NCI-H2196 treated with DMSO at 0.1 percent for 48 hours (cell line): Measurements from ENCODE around the gene CXCL6.

ENCODE experiments used
- DNase-seq: peaks from one replicate; lab custom pipeline; 2025; ENCODE audit not compliant: unreplicated experiment; lab: John Stamatoyannopoulos, UW

Gene CXCL6

DNA sequence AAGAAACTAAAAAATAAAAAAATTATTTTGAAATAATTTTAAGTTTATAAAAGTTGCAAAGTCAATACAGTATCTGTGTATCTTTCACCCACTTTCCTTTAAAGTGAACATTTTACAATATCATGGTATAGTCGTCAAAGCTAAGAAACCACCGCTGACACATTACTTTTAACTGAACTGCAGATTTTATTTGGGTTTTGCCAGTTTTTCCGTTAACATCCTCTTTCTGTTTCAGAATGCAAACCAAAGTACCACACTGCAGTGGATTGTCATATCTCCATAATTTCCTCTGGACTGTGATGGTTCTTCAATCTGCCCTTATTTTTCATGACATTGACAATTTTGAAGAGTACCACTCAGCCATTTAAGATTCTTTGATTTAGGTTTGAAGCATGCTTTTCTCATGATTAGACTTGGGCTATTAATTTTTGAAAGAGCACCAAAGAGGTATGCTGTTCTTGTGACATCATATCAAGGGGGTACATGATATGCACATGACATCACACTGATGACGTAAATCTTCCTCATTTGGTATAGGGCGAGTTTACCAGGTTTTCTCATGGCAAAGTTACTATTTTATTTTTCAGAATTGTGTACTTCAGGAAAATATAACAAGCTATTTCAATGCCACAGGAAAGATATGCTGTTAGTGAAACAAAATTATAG lies 29.1 kb downstream of the CXCL6 start:
- DNase-seq = no peak

DNA sequence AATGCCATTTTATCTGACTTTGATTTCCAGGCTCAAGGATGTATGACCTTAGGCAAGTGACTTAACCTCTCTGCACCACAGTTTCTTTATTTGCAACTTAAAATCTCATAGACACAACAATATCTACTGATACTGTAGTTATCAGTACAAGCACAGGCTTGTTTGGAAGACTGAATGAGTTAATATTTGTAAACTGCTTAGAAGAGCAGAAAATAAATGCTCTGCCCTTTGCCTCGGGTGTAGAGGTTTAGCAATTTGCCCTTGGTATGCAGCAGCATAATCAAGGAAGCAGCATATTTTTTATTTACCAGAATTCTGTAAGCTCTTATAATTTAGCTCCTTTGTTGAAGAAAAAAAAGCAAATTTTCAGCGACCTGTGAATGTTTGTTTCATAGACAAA lies 29.8 kb downstream of the CXCL6 start:
- no peak for DNase-seq

DNA sequence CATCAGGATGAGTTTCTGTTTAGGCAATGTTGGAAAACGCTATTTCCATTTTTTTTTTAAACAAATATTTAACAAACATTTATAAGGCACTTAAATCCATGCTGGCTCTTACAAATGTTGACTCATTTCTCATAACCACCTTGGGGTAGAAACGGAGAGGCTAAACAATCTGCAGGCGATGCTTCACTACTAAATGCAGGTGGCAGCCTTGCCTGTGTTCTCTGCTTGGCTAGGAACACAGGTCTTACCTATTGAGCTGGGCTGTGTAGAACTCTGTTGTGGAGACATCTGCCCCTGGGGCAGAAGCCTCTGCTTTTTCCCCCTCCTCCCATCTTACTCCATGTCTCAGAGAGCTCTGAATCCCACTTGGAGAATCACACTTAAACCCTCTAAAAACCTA lies 31.3 kb downstream of the CXCL6 start:
- no peak for DNase-seq

DNA sequence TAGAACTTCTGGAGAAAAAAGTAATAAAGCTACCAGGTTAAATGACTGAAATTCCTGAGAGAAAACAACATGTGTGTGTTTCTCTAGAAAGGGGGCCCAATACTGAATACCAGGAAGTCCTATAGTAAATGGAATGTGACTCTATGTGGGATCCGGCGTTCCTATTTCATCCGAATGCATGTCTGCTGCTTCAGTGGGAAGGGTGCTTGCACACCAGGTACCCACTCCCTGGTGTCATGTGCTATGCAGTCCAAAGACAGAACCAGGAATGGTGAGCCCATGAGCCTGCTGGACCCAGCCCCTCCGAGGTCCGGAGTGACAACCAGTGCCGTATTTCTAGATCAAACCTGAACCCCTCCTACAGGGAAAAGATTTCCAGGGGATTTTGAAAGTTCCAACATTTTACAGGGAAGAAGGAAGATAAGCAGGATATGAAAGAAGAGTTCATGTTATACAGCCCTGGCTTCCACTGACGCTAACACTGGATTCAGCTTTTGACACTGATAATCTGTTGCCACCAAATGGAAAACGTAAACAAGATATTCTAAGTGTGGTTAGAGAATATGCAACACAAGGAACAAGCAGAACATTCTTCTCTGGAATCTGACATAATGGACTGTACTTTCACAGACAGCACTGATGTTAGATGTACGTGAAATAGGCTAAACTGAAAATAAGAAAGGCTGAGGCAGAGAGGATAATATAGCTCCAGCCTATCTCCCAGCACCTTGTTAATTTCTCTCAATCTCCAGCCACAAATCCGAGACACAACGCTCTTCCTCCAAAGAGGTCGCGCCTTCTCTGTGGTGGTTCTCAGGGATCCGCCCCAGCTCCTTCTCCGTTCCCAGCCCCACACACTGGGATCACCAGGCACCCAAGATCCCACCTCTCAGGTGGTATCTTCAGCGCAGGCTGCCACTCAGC lies 32.0 kb downstream of the CXCL6 start:
- DNase-seq = no peak

DNA sequence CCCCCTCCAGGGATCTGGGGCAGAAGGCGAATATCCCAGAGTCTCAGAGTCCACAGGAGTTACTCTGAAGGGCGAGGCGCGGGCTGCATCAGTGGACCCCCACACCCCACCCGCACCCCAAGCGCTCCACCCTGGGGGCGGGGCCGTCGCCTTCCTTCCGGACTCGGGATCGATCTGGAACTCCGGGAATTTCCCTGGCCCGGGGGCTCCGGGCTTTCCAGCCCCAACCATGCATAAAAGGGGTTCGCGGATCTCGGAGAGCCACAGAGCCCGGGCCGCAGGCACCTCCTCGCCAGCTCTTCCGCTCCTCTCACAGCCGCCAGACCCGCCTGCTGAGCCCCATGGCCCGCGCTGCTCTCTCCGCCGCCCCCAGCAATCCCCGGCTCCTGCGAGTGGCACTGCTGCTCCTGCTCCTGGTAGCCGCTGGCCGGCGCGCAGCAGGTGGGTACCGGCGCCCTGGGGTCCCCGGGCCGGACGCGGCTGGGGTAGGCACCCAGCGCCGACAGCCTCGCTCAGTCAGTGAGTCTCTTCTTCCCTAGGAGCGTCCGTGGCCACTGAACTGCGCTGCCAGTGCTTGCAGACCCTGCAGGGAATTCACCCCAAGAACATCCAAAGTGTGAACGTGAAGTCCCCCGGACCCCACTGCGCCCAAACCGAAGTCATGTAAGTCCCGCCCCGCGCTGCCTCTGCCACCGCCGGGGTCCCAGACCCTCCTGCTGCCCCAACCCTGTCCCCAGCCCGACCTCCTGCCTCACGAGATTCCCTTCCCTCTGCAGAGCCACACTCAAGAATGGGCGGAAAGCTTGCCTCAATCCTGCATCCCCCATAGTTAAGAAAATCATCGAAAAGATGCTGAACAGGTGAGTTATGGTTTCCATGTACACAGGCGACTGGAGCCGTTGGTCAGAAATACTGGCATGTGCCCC lies 32.9 kb downstream of the CXCL6 start, which contains the start of gene CXCL1:
TSS of gene CXCL1 (plus strand) at position 264 of the 926 bp plus-strand sequence. CDS start at position 342, 78 bp downstream.
- DNase-seq = no peak

DNA sequence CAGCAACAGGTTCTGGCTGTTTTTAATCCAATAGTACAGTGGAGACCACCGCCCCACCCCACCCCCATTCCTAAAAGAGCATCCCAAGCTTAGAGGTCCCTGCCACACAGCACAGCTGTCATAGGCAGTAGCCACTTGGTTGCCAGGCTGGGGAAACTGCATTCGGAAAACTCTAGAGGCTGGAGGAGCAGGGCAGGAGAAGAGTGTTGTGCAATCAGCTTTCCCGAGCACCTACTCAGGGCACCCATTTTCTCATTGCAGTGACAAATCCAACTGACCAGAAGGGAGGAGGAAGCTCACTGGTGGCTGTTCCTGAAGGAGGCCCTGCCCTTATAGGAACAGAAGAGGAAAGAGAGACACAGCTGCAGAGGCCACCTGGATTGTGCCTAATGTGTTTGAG lies 33.8 kb downstream of the CXCL6 start:
- DNase-seq = no peak

DNA sequence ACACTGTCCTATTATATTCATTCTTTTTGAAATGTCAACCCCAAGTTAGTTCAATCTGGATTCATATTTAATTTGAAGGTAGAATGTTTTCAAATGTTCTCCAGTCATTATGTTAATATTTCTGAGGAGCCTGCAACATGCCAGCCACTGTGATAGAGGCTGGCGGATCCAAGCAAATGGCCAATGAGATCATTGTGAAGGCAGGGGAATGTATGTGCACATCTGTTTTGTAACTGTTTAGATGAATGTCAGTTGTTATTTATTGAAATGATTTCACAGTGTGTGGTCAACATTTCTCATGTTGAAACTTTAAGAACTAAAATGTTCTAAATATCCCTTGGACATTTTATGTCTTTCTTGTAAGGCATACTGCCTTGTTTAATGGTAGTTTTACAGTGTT lies 34.3 kb downstream of the CXCL6 start:
- no peak for DNase-seq

DNA sequence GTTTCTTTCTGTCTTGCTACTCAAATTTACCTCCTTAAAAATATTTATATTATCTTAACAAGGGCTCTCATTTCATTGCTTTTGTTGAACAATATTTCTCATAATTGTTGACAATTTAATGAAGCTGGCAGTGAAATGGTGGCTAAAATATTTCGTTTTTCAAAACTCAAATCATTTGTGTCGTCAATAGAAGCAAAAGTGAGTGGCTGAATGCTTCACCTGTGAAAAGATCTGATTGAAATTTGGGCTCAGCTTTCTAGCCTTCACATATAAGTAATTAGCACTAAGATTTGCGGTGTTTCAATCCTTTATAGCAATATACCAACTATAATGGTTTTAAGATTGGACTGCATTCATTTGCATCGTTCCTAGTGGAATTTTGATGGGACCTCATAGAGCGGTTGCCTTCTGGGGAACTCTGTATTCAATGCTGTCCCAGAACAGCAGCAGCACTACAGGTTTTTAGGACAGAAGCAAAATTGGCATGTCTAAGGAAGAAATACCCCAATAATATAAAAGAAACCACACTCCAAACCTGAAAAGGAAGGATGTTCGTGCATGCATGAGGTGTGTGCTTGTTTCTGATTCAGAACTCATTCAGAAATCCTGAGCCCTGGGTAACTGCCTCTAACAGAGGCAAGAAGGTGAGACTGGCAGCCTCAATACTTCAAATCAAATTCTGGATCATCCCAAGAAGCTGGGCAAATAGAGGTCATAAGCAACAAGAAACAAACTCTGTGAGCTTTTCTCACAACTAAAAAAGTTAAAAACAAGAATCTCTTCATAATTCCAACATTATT lies 35.2 kb downstream of the CXCL6 start:
- no peak for DNase-seq

DNA sequence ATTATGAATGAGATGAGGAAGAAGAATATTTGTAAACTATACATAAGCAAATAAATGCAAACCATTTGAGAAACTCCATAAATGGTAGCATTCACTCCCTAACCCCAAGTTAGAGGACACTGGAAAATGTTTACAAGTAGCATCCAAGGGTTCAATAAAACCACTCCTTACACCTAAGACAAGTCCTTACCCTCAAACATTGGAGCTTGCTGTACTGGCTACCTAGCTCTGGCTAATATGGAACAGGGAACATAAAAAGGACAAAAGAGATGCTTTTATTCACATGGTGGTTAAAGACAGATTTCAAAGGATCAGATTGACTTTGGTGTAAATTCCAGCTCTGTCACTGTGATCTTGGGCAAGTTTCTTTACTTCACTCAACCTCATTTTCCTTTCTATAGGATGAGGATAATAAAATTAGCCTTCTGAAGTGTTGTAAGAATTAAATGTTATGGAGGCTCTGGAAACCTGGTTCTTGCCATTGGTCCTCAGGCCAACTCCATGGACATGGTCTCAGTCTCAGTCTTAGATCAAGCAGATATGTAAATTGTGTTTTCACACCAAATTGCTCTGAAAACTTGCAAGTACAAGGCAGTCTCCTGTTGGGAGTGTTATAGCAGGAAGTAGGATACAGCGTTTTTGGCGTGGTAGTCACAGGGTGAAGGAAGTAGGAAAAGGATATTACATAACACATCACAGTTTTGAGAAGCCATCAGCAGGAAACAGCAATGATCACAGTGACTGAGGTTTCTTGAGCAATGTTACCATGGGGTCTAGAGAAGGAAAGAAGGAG lies 36.0 kb downstream of the CXCL6 start:
- no peak for DNase-seq

DNA sequence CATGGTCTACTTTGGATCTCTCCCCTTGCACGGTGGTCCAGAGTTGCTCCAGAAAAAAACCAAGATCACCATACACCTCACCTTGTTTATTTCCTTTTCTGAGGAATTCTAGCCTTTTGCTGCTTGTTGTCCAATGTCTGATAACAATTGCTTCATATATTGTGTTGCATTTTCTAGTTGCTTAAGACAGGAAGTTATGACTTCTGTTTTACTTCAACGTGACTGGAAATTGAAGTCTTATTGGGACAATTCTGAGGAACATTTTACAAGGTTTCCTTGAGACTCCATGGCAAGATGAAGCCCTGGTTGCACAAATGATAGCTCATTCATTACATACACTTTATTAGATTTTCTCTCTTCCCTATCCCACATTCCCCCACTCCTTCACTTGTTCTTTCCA lies 37.9 kb downstream of the CXCL6 start:
- DNase-seq = no peak

DNA sequence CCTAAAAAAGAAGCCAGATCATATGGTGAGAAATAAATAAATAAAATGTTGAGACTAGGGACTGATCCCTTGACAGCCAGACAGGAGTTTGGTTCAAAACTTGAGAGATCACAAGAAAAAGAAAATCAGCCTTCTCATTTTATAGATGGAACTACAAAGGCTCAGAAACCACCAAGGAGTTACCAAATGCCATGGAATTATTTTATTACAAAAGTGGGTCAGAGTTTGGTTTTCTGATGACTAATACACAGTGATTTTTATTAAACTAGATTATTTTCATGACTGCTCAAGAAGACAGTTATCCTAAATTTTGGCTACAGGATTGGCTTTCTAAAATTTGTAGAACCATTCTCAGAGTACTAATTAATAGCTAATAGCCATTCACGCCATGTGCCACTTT lies 38.9 kb downstream of the CXCL6 start:
- no peak for DNase-seq

DNA sequence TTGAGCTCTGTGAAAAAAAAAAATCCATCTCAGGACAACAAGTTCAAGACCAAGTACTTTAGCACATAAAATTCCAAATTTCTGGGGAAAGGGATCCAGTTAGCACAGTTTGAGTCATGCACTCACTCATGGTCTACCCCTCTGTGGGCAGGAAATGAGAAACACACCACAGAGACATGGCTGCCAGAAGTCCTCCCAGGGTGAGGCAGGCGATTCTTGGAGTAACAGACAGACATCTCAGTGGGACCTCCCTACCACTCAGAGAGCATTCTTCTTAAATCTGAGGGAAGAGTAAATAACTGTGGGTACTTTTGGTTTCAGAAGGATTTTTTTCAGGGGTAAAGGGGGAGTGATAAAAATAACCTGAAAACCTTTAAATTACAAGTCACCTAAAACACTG lies 46.8 kb downstream of the CXCL6 start:
- DNase-seq = no peak

DNA sequence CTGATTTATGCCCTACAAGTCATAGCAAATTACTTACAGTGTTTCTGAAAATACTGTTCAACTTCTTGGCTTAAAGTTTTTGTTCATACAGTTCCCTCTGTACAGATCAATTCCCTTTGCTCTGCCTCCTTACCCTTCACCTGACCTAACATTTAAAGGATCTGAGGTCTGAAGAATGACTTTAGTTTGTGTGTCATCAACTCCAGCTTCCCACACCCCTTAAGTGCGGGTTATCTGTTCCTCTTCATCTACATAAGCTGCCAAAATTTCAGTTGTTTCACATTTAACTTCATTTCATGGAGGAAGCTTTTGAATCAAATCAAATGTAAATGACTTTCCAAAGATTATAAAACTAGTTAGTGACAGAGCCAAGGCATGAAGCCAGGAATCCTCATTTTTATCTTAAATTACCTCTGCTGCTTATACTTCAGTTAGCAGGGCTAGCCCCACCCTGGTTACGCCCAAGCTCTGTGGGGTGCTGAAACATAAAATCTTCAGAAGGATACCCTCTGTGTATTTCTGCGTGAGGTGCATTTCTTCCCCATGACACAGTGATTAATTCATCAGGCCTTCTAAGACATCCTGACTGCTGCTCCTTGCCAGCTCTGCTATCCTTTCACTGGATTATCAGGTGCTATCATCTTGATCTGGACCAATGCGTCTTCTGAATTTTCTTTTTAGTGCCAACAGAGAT lies 49.2 kb downstream of the CXCL6 start:
- DNase-seq = no peak
